OCI-LY1 (cell line): Measurements from ENCODE around the gene LAG3.

ENCODE experiments used
- H2AFZ ChIP-seq: fragments of 200-600 bp; sonication (generic), shearing (Covaris generic); 2 replicates; pipeline ENCODE4 v1.6.0; 2014; ENCODE audit warnings: antibody characterized with exemption, mild to moderate bottlenecking, low read length
- H3F3A ChIP-seq: fragments of 200-600 bp; sonication (generic), shearing (Covaris generic); 2 replicates; pipeline ENCODE4 v1.6.0; 2014; ENCODE audit warnings: mild to moderate bottlenecking, antibody characterized with exemption, low read length, moderate library complexity; ENCODE audit not compliant: insufficient read depth
- H3K27ac ChIP-seq: fragments of 200-600 bp; sonication (generic); 2 replicates; pipeline ENCODE4 v1.5.1; 2014; ENCODE audit warnings: low read length, mixed run types, mild to moderate bottlenecking, low read depth; ENCODE audit not compliant: poor library complexity, severe bottlenecking
- H3K27me3 ChIP-seq: fragments of 200-600 bp; sonication (generic); 2 replicates; pipeline ENCODE4 v1.6.0; 2014; ENCODE audit warnings: antibody characterized with exemption, mild to moderate bottlenecking, low read length, moderate library complexity; ENCODE audit not compliant: insufficient read depth
- H3K36me3 ChIP-seq: fragments of 200-600 bp; sonication (generic); 2 replicates; pipeline ENCODE4 v1.6.1; 2014; ENCODE audit warnings: mild to moderate bottlenecking, antibody characterized with exemption, low read length, moderate library complexity, mixed read lengths; ENCODE audit not compliant: insufficient read depth
- H3K4me1 ChIP-seq: fragments of 200-600 bp; sonication (generic); 2 replicates; pipeline ENCODE4 v1.5.1; 2014; ENCODE audit warnings: mild to moderate bottlenecking, low read length, moderate library complexity; ENCODE audit not compliant: insufficient read depth, severe bottlenecking
- H3K4me2 ChIP-seq: fragments of 200-600 bp; sonication (generic), shearing (Covaris generic); 2 replicates; pipeline ENCODE4 v1.6.1; 2014; ENCODE audit warnings: low read length
- H3K4me3 ChIP-seq: fragments of 200-600 bp; sonication (generic); 2 replicates; pipeline ENCODE4 v1.5.1; 2014; ENCODE audit warnings: low read length, low read depth, mild to moderate bottlenecking, mixed read lengths; ENCODE audit not compliant: poor library complexity, severe bottlenecking
- H3K79me2 ChIP-seq: fragments of 200-600 bp; shearing (Covaris generic); 2 replicates; pipeline ENCODE4 v1.6.1; 2016; ENCODE audit warnings: mixed run types, low read length, mixed read lengths; ENCODE audit not compliant: insufficient read depth
- H3K9ac ChIP-seq: fragments of 200-600 bp; sonication (generic), shearing (Covaris generic); 2 replicates; pipeline ENCODE4 v1.6.1; 2014; ENCODE audit warnings: mild to moderate bottlenecking, low read length, mixed read lengths
- H3K9me2 ChIP-seq: fragments of 200-600 bp; sonication (generic), shearing (Covaris generic); 2 replicates; pipeline ENCODE4 v1.6.1; 2014; ENCODE audit warnings: low read depth, mild to moderate bottlenecking, low read length, mixed read lengths
- H3K9me3 ChIP-seq: fragments of 200-600 bp; shearing (Covaris generic); 2 replicates; pipeline ENCODE4 v1.6.1; 2014; ENCODE audit warnings: low read length, mixed read lengths
- H4K20me1 ChIP-seq: fragments of 200-600 bp; sonication (generic), shearing (Covaris generic); 2 replicates; pipeline ENCODE4 v1.6.0; 2016; ENCODE audit warnings: mild to moderate bottlenecking, low read length; ENCODE audit not compliant: insufficient read depth
- CTCF ChIP-seq: fragments of 200-600 bp; sonication (generic), shearing (Covaris generic); IDR thresholded peaks from 2 replicates; pipeline ENCODE4 v1.5.1; 2017; ENCODE audit warnings: mild to moderate bottlenecking, antibody characterized with exemption, low read length, moderate library complexity, mixed read lengths
- EZH2 ChIP-seq: fragments of 200-600 bp; sonication (generic), shearing (Covaris generic); IDR thresholded peaks from 2 replicates; pipeline ENCODE4 v1.8.0; 2017; ENCODE audit warnings: borderline replicate concordance, mixed run types, mild to moderate bottlenecking, antibody characterized with exemption, low read length, moderate library complexity, mixed read lengths

The LAG3 gene

DNA sequence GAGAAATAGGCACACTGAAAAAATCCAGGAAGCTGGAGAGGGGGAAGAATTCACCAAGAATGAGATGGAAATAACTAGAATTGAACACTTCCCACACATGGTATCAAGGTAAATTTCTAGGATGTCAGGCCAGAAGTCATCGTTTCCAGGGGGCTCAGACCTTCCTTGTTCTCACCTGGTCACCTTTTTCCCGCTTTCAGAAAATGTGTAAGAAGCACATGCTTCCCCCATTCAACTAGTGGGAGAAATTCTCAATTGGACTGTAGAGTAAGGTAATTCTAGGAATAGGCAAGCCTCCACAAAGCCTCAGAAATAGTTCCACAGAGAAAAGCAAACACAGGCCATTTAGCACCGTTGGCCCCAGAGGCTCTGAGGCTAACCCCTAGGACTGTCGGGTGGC lies 8.9 kb upstream of the LAG3 start:
- no peaks in the 10 kb centered on the region for H3K9me3 ChIP-seq
- H3K4me3 ChIP-seq = no peak overlapping the region
- no peaks in the 10 kb centered on the region for H3K9me2 ChIP-seq
- H2AFZ ChIP-seq = no peak overlapping the region
- peaks cover 5% of the 10 kb centered on the region; the same call in 1 of the 2 replicates for H3K27me3 ChIP-seq
- peaks cover 40% of the 10 kb centered on the region for H3K4me1 ChIP-seq
- no peaks in the 10 kb centered on the region for H4K20me1 ChIP-seq
- no peak overlapping the region for H3K4me2 ChIP-seq
- H3K36me3 ChIP-seq = no peaks in the 10 kb centered on the region
- H3K79me2 ChIP-seq = no peaks in the 10 kb centered on the region
- no peaks in the 10 kb centered on the region for H3F3A ChIP-seq
- H3K27ac ChIP-seq = no peak overlapping the region
- no peak for TF ChIP-seq EZH2
- TF ChIP-seq CTCF = no peak
- no peak overlapping the region for H3K9ac ChIP-seq

- TF ChIP-seq EZH2 = no peak
- no peak for TF ChIP-seq CTCF
- no peak overlapping the region; the same call in 1 of the 2 replicates for H3K9ac ChIP-seq
- no peaks in the 10 kb centered on the region for H3K9me2 ChIP-seq
- no peak overlapping the region for H3K27ac ChIP-seq
- H3K36me3 ChIP-seq = no peaks in the 10 kb centered on the region
- H3K4me2 ChIP-seq = peak overlapping the region; percentile 10; the same call in 1 of the 2 replicates
- H3K4me3 ChIP-seq = peak overlapping the region; percentile 17
- no peaks in the 10 kb centered on the region for H3F3A ChIP-seq
- no peaks in the 10 kb centered on the region for H3K9me3 ChIP-seq
- peaks cover 5% of the 10 kb centered on the region; the same call in 1 of the 2 replicates for H3K27me3 ChIP-seq
- no peaks in the 10 kb centered on the region for H3K79me2 ChIP-seq
- no peak overlapping the region for H2AFZ ChIP-seq
- H4K20me1 ChIP-seq = no peaks in the 10 kb centered on the region
- peaks cover 35% of the 10 kb centered on the region for H3K4me1 ChIP-seq
These were observed 8.1 kb upstream of the LAG3 start for GRCh38 chr12:6764011-6764828.

DNA sequence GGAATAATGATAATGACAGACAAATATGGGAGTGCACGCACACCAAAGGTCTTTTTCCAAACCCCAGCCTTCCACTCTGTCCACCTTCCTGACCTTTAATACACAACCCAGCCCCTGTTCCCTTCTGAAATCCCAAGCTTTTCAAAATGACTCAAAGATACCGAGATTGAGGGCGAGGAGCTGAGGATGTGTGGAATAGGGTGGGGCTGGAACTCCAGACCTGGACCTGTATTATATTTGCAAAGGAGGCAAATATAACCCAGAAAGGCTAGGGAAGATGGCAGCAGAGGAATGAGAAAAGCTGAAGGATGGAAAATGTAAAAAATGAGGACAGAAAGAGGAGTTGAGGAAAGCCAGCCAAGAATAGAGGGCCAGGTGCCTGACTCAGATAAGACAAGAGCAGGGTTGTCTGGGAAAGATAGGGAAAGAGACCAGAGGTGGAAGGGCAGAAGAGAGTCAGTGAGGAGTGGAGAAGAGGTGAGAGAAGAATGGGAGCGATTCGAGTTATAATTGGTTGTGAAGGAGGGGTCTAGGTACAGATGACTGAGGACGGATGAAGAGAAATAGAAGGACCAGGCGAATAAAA lies 7.2 kb upstream of the LAG3 start:
- peak overlapping the region; percentile 78; the same call in 1 of the 2 replicates for H3K4me2 ChIP-seq
- no peaks in the 10 kb centered on the region for H3K36me3 ChIP-seq
- H3K9me2 ChIP-seq = no peaks in the 10 kb centered on the region
- H3K27me3 ChIP-seq = peaks cover 2% of the 10 kb centered on the region; the same call in 1 of the 2 replicates
- H3K79me2 ChIP-seq = no peaks in the 10 kb centered on the region
- no peaks in the 10 kb centered on the region for H3F3A ChIP-seq
- no peak overlapping the region for H3K27ac ChIP-seq
- H4K20me1 ChIP-seq = no peaks in the 10 kb centered on the region
- TF ChIP-seq EZH2 (no peak), CTCF (no peak)
- peaks cover 35% of the 10 kb centered on the region for H3K4me1 ChIP-seq
- H3K9ac ChIP-seq = no peak overlapping the region; the same call in 1 of the 2 replicates
- no peak overlapping the region for H2AFZ ChIP-seq
- no peaks in the 10 kb centered on the region for H3K9me3 ChIP-seq
- peak overlapping the region; percentile 67 for H3K4me3 ChIP-seq
